ENCODE results near the gene CCDC54.

Gene CCDC54

GRCh38 chr3:107426223-107426622 is 49.0 kb downstream of the CCDC54 start:
- no peak for DNase-seq (ENCODE audit: low spot score)
- no peak for TF ChIP-seq CTCF (conservative IDR thresholded peaks at IDR 0.05; ENCODE audit: low read depth)
- CTCF ChIA-PET, result interaction anchor here (0.6 kb wide), 1 partner anchor 266 kb away, joined by 4 read pairs; no protein-coding TSS in a partner anchor
- POLR2A ChIA-PET (ENCODE audit: low non-redundant PET), result interaction anchor here (0.6 kb wide), 1 partner anchor 127 kb away, joined by 3 read pairs; no protein-coding TSS in a partner anchor
- H3K27ac ChIP-seq, result no peak overlapping the region

Data from RWPE1 (cell line).